Kidney capillary endothelial cell (primary cell): Measurements from ENCODE around the gene TMEM97.
A peak's percentile ranks its signal among the peaks of the same experiment; 100 is the strongest.

Source experiments
- DNase-seq: peaks from one replicate; pipeline ENCODE4 v3.0.0-alpha.2; 2018; ENCODE audit warnings: low spot score

TMEM97 gene

DNA sequence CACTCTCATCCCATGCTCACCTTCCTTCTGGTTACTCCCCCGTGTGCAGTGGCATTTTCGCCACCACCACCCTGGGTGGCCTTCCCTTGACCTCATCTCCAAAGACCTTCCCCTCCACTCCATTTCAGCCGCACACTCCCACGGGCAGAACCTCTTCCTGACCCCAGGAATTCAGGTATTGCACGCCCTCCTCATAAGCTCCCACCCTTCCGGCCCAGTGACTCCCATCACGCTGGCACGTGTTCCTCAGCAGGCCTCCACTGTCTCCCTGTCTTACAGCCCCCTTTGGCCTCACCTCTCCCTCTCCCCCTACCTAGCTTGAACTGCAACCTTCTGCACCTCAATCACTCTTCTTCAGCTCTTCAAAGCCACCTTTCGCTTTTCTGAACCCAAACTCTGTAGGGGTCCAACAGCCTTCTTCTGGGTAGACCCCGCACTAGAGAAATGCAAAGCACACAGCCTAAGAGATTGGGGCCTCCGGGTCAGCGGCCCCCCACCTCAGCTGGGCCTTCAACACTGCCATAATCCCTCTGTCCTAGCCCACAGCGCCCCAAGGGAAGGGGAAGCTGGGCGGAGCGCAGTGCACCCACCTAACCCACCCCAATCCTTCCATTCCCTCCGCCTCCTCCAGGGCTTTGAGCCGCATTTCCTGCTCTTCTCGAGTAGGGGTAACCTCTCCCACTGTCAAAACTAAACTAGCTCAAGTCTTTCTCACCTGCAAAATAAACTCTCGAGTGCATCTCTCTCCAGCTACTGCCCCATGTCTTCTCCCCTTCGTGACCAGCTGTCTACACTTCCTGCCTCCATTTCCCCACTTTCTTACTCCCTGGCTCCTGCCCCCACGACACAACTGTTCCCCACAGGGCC is 1.7 kb upstream of the TMEM97 start:
- no peak for DNase-seq

DNA sequence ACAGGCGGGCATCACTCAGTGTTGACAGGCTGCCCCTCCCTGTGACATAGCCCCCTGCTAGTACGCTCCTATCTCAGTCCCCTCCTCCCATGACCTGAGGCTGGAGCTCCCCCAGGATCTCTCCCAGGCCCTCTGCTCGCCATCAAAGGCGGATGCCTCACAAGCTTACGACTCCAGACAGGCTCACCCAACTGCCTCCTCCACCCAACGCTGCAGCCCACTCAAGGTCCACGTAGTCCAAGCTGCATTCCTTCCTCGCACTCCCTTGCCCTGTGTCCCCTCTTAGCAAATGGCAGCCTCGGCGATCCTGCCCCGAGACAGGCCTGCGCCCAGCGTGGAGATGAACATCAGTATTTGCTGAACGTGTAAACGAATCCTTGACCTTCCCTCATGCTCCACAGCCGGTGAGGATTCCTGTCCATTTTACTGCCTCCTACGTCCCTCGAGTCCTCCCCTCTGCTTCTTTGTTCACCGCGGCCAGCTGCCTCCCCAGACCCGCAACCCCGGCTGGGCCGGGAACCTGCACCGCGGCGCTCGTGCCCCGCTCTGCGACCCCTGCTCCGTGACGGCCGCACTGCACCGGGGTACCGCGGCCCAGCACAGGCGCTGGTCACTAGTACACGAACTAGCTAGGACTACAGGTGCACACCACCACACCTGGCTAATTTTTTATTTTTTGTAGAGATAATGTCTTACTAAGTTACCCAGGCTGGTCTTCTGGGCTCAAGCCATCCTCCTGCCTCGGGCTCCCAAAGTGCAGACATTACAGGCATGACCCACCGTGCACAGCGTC is 838 bp upstream of the TMEM97 start:
- no peak for DNase-seq

DNA sequence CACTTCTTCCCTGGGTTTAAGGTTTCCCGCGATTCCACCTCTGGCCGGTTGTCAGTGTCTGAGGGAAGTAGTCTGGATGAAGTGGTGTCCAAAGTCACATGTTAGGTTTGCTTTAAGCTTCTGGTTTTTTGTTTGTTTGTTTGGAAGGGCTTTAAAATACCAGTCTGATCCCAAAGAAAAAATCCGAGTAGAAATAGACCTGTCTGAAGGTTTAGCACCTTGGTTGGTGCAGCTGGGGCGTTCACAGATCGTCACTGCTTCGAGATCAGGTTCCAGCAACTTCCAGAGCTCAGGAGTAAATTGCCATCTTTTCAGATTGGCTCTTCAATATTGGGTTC is 567 bp downstream of the TMEM97 start:
- DNase-seq: no peak

DNA sequence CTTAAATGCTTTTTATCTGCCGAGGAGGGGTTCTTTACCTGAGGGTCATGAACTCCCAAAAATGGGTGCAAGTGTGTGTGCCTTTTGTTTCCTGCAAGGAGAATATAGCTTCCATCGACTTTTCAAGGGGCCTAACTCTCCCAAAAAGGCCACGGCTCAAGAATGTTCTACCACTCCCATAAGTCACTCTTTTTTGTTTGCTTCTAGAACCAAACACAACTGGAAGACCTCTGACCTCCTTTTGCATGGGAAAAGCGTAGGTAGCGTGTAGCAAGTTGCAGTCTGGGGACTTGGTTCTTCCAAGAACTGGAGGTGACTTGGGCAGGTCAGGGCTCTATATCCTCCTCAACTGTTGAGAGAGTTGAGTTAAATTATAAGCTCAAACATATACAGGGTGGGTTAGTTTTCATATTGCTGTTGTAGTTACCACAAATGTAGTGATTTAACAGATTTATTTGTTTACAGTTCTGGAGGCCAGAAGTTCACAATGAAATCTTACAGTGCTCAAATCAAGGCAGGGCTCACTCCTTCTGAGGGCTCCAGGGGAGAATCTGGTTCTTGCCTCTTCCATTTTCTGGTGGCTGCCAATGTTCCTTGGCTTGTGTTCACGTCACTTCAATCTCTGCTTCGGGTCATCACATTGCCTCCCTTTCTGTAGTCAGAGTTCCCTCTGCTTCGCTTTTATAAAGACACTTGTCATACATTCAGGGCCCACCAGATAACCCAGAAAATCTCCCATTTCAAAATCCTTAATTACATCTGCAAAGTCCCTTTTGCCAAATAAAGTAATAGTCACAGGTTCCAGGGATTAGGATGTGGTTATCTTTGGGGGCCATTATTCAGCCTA is 1.4 kb downstream of the TMEM97 start:
- no peak for DNase-seq

DNA sequence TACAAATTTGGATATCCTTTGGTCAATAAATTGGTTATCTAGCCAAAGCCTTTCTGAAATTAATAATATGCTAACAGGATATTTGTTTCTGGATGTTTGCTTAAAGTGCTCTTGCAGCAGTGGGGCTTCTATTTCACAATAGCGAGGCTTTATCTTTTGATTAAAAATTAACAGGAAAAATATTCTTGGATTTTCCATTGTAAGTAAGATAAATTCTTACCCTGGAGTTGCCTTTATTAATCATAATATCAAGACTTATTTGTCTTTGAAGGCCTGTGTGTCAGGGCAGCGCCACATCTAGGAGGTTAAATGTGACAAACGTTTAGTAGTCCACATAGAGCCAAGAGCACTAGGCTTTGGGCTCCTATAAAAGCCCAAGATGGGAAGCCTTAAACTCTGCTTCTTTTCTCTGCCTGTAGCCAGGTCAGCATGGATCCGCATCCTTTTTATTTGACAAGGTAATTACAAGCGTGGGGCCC is 5.3 kb downstream of the TMEM97 start:
- no peak for DNase-seq

DNA sequence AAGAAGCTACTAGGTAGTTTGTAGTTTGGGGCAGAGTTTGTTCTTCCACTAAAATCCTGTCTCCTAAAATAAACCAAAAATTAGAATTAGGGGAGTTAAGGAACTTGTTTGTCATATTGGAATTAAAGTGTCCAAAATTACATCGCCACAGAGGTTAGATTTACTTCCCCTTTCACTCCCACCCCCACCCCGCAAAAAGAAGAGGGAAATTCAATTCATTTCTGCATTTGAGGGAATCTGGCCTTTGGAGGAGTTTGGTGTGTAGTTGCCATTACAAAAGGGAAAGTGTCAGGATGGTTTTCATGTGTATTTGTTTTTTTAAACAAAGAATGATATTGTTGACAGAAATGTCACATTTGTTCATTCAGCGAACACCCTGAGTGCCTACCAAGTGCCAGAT is 5.8 kb downstream of the TMEM97 start:
- DNase-seq: no peak

DNA sequence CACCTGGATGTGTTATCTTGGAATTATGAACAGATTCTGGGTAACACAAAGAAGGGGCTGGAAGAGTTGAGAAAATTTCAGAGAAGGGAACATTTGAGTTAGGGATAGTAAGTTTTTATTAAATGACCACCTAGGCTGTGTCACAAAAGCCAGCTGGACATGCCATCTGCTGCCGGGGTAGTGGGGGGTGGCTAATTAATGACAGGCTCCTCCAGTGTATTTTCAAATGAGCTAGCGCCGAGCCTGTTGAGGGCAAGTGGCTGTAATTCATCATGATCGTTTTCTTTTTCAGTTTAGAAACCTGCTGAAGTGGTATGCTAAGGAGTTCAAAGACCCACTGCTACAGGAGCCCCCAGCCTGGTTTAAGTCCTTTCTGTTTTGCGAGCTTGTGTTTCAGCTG is 6.2 kb downstream of the TMEM97 start:
- no peak for DNase-seq

DNA sequence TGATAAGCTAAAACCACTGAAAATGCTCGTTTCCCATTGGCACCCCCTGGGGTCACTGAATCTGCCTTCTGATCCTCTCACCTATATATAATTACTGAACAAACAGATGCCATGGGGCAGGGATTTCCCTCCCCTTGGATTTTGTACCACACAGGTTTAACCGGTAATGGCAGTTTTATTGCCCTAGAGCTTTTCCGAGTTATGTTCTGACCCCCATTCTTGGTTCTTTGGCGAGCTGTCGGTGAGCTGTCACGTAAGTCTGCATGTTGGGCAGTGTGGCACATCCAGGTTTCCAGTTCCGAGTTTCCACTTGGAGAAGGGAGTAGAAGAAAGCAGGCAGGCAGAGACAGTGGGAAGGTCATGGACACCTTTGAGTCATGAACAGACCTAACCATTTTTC is 7.1 kb downstream of the TMEM97 start:
- no peak for DNase-seq

DNA sequence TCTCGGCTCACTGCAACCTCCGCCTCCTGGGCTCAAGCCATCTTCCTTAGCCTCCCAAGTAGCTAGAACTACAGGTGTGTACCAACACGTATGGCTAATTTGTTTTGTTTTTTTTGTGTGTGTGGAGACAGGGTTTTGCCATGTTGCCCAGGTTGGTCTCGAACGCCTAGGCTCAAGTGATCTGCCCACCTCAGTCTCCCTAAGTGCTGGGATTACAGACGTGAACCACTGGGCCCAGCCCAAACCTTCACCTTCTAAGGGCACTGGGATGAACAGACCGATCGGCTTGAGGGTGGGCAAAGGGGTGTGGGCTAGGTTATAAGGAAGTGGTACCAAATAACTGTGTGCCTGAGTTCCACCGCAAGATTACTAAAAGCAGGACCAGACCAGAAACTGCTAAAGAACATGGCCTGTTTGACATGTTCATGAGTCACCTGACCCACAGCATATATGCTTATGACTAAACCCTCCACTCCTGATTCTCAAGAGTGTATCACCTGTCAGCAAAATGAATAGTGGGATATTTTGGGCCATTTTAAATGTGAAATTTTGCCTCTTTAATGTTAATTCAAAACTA is 8.1 kb downstream of the TMEM97 start:
- DNase-seq: no peak

DNA sequence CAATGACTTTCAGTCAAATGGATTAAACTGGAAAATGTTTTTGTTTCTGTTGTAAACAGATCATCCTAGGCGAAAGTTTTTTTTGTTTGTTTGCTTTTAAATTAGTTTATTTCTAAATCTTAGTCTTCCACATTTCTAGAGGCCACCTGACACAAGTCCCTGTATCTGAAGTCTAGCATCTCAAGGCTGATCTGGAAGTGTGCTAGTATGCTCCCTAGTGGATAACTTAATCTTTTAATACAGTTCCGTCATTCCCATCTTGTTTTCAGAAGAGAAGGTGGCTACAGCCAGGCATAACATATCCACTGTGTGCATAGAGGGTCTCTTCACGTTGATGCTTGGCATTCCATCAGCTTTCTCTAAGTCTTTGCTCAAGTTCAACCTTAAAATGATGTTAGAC is 8.7 kb downstream of the TMEM97 start:
- DNase-seq: no peak

DNA sequence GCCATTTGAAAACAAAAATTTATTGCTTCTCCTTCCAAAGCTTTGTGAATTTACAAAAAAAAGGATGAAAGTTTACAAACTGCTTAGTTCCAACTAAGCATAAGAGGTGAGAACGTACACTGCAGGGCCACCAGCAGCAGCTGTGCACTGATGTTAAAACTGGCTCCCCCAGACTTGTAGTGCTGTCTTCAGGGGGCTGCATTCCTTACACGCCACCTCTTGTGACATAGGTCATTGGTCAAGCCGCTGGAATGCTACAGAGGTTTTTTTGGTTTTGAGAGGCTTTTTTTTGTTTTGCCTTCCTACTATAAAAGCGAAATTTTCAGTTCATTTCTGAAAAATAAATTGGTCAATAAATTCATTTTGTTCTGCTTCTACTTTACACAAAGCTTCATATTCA is 9.3 kb downstream of the TMEM97 start:
- no peak for DNase-seq

DNA sequence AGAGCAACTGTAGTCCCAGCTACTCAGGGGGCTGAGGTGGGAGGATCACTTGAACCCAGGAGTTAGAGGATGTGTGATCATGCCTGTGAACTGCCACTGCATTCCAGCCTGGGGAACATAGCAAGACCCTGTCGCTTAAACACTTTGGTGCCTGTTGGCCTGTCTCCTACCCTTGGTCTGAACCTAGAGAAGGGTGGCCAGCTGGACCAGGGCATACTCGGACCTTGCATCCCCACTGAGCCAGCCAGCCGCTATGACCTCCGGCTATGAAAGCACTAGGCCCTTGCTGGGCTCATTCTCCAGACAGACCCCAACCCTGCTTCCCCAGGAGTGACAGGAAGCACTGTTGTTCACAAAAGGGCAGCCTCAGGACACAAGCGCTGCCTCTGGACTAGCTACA is 11.7 kb downstream of the TMEM97 start:
- no peak for DNase-seq

DNA sequence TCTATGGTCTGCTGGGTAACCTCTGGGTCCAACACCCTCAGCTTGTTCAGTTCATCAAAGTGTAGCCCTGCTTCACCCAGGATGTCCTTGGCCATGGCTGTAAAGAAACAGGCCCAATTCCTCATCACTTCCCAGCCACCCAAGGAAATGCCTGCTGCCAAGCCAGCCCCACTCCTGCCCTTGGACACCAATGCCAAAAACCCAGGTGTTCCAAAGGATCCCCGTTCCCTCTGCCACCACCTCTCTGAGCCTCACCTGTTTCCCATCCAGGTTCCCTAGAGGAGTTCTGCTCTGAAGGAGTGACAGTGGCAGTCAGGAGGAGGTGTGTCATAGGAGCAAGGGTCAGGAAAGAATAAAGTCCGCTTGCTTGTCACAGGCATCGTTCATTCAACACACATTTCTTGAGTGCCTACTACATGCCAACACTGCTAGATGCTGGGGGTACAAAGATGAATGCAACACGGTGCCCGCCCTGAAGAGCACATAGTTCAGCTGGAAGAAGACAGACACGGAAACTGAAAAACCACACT is 13.0 kb downstream of the TMEM97 start:
- no peak for DNase-seq

DNA sequence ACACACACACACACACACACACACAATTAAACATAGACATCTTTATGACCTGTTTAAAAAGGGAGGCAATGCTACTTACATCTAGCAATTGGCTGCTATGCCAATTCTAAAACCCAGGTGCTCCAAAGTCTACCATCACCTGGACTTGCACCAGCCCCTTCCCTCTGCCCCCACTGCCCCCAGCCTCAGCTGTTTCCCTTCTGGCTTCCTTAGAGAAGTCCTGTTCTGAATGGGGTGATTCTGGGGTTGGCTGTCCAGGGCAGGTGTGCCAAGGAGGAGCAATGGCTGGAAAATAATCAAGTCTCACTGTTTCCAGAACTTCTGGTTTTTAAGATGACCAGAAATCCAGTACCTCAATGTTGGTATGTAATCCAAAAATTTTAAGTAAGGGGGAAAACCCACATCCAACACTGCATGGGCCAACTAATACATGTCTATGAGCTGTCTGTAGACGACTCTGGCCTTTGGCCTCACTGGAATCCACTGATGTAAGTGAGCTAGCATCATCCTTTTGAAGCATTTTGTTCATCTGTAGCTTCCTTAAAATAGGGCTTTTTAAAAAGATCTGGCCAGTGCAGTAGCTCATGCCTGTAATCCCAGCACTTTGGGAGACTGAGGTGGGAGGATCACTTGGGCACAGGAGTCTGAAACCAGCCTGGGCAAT is 14.2 kb downstream of the TMEM97 start:
- DNase-seq: no peak

DNA sequence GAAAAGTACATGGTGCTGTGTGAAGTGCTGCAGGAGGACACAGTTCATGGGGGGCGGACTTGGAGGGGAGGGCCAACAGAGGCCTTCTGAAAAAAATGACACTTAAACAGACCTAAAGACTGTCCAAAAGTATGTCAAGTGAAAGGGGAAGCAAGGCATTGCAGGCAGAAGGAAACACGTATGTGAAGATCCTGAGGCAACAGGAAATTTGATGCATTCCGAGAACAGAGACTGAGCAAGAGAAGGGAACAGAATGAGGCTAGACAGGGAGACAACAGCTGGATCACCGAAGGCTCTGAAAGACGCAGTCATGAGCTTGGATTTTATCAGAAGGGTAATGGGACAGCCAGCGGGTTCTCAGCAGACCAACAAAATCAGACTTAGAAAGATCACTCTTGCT is 15.2 kb downstream of the TMEM97 start:
- no peak for DNase-seq

DNA sequence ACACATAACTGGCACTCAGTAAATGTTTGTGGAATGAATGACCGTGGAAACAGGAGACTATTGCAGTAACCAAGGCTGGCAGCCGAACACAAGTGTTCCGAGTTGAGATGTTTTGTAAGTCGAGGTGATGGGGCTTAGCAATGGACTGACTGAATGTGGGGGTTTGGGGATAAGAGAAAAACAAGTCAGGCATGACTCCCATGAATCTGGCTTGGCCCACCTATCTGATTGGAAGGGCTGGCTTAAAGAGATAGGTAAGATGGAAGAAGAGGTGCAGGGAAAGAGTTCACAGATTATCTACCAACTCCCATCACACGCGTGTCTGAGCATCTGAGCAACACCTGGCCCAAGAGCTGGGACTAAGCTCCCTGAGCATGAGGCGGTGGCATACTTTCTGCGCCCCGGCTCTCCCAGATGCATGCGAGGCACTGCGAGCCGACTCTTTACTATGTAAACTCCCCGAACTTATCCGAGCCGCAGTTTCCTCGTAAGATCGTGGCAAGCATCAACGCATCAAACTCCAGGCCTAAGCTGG is 15.7 kb downstream of the TMEM97 start:
- no peak for DNase-seq

DNA sequence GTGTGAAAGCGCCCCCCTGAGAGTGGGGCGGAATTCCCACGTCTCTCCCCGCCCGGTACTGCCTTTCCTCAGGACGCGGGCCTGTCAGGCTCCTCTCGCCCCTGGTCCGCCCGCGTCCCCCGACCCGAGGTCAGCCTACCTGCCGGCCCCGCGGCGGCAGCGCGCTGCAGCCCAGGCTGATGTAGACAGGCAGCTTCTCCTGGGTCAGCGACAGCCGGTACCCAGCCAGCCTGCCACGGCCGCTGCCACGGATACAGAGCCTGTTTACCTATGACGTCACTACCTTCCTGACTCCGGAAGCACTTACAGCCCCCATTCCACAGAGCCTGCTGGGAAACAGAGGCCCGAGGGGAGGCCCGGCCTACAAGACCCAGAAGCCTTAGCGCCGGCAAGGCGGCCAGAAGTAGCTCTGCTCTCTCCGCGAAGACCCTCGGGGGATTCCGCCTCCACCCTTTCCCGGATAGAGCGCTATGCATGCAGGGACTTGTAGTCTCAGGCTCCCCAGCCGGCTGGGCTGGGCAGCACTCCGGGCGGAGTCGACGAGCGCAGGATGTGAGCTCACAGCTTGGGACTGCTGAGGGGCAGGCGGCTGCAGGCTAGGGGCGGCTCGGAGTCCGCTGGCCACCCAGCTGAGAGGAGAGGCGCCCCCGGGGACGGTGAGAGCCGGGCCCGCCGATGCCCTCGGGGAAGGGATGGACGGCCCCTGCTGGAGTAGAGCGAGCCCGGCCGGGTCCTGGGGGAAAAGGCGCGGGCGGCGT is 16.4 kb downstream of the TMEM97 start, which contains the start of the genes IFT20 and TNFAIP1:
Gene IFT20 (minus strand): TSS at position 272 of the 758 bp plus-strand sequence. CDS start 3,487 bp downstream, outside the sequence.
Gene TNFAIP1 (plus strand): TSS at position 561 of the 758 bp plus-strand sequence. CDS start 3,761 bp downstream, outside the sequence.
- DNase-seq: peak; percentile 100

DNA sequence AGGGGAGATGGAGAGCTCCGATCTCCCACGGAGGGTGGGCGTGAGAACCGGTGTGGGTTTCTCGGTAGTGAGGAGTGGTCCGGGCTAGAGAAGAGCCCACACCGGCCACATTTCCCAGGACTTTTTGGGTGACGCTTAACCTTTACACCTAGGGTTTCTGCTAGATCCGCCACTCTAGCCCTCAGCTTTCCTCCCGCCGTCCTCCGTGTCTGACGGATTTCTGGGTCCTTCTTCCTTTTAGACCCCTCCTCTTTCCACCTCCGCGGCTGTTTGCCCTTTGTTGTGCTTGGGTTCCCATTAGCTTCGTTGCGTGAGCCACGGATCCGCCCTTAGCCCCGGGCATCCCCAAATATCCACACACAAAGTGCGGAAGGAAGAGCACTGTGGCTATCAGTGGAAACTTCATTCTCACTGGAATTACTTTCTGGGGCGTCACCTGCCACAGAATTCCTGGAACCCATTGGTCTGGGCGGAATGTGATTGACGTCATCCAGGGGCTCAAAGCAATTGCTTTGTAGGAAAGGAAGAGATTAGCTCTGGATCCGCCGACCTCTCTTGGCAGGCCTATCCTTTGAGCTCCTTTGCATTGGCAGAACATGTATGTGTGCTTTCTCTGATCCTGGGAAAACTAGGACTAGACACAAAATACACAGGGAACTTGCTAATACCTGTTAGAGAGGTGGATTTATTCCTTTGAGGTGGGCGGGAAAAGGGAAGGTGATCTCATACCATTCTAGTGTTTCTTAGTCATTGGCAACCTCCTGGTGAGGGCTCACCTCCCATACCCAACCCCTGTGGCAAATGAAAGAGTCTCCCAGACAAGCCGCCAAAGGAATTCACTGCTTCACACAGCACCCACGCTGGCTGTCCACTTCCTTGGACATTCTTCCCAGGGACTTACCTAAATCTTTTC is 17.2 kb downstream of the TMEM97 start:
- DNase-seq: peak; percentile 81
